CD4-positive, alpha-beta T cell treated with Interleukin-6 at 100 ng/mL for 8 hours (primary cell): Measurements from ENCODE around the gene TAC4.
"Not testable (repeated sequence)": the region's sequence is repeated elsewhere in the genome, so short reads cannot be mapped to it uniquely, and the experiment has no call there.

ENCODE experiments used
- DNase-seq: peaks from one replicate; pipeline ENCODE4 v3.0.0-alpha.2; 2020; ENCODE audit warnings: mixed read lengths, low spot score

The TAC4 gene

DNA sequence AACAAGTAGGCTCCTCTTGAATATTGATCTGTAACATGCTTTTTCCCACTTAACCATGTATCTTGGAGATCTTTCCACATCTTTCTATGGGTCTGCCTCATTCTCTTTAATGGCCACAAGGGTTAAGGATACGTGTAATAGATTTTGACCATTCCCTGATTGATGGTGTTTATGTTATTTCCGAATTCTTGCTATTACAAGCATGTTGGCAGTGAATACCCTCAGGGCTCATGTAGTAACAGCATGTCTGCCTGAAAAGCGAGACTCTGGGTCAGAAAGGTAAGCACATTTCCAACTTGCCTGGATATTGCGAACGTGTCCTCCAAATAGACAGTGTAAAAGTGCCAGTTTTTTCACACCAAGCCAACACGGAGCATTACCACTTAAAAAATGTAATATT, 5.0 kb downstream of the TAC4 start:
- no peak for DNase-seq

DNA sequence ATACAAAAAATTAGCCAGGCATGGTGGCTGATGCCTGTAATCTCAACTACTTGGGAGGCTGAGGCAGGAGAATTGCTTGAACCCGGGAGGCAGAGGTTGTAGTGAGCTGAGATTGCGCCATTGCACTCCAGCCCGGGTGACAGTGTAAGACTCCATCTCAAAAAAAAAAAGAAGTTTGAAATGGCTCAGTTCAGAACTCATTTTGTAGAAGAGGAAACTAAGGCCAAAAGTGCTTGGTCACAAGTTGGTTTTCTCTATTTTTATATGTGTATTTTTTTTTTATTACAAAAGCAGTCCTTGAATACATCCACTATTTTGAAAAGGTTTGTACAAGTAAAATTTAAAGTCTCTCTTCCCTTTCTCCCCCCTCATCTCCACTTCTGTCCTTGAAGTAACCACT, 5.5 kb downstream of the TAC4 start:
- no peak for DNase-seq

DNA sequence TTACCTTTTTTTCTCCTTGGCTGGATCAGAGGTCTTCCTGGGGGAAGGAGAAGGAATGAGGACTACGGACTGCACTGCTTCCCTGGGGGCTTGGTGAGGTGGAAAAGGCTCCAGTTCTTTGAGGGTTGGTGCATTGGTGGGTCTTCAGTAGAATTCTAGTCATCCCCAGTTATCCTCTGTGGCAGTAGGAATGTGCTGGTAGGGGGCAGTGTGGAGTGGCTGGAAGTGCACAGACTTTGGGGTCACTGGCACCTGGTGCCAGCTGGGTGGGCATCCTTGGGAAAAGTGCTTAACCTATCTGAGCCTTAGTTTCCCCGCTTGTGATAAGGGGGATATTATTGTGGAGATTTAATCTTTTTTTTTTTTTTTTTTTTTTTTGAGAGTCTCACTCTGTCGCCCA, 6.3 kb downstream of the TAC4 start:
- DNase-seq, result no peak

DNA sequence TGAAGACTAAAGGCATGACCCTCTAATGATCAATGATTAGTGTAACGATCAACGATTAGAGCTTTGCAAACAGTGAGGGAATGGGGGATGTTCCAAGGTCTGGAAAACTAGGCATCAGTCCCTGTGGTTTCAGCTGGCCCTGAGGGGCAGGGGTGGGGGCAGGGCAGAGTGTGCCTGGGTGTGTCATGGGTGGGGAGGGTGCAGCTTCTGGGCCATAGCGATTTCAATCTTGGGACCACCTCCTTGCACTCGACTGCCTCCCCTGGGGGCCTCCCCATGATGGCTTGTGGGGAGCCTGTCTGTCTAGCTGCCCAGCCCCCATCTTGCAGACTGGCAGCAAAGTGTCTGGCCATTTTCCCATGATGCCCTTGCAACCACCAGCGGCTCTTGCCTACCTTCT, 8.4 kb downstream of the TAC4 start:
- no peak for DNase-seq

DNA sequence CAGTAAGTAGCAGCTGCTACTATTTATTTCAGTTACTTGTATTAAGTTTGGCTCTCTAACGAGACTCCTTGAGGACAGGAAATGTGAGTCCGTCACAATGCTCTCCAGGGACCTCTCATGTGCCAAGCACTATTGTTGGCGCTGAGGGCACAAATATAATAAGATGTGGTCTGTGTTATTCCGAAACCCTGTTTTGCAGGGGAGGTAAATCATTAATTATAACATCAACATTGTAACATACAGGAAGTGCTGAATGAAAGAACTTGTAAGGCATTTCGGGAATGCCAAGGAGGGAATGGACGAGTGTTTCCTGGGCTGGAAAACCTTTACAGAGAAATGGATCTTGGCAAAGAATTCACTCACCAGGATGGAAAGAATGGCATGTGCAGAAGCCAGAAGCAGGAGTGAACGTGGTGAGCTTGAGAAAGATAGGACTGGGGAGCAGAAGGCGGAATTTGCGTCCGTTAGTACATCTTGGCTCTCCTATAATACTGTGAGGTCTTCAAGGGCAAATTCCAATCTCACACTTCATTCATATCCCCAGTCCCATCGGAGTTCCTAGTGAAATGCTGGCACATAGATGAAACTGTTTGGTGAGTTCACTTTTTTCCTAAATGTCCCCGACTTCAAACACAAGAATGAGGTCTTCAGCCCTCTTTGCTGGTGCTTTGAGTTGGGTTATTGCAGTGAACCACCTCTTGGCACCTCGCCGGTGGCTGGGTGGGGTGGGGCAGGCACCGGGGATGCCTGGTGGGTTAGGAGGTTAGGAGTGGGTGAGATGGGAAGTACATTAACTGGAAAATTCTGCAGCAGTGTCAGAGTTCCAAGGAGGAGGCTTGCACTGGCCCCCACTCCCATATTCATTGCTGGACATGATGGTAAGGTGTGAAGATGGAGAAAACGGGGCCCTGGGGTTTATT, 11.5 kb downstream of the TAC4 start:
- DNase-seq, result no peak

DNA sequence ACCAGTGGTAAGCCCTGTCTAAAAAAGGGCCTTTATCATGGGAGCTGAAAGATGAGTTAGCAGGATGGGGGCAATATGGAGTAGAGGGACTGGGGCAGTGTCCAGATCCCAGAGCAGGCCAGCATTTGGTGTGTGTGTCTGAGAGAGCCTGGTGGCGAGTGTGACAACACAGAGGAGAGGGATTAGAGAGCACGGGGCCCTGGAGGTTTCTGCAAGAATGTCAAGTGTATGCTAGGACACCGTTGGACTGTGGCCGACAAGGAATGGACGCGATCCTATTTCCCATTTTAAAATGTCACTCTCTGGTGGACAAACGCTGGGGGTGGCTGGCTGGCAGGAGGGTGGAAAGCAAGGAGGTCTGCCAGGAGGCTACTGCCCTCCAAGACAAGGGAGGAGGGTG, 12.4 kb downstream of the TAC4 start:
- no peak for DNase-seq

DNA sequence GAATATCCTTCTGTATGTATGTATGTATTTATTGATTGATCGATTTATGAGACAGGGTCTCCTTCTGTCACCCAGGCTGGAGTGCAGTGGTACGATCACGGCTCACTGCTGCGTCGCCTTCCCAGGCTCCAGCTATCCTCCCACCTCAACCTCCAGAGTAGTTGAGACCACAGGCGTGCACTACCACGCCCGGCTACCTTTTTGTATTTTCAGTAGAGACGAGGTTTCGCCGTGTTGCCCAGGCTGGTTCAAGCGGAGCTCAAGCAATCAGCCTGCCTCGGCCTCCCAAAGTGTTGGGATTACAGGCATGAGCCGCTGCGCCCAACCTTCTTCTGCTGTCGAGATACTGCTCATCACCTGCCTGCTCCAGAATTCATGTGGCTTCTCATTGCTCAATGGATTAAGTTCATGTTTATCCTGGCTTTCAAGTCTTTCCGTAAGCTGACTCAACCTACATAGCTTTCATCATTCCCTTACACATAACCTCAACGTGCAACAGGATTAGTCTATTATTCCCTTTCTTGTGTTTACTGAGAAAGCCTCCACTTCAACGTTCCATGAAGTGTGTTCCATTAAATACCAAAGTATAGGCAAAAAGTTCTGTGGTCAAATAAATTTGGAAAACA, 13.6 kb downstream of the TAC4 start:
- DNase-seq, result no peak

DNA sequence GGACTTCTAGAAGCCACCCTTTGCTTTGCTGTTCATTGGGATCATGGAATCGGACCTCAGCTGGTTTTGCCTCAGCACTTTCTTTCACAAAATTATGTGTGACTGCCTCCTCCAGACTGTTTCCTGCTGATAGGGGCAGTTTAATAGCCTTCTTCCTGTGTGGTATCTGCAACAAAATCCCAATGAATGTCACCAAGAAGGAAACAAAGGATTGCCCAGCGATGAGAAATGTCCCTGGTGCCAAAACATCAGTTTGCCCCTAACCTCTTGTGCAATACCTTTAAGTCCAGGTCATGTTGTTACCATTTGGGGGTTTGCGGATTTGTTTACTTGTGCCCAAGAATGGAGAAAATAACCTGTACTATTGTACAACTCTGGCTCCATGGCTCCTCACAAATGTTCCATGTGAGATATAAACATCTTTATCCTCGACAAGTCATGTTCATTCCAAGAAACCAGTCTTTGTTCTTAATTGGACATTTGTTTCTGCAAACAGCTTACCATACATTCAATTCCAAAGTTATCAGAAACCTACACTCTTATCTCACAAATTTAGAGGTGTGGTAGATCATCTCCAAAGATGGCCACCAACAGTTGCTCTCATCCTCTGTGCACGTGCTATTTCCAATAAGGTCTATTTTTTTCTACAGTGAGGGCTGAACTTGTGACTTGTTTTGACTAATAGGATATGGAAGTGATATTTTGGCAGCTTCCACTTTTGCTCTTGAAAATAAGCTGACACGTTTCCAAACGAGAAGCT, 14.8 kb downstream of the TAC4 start:
- DNase-seq, result no peak

DNA sequence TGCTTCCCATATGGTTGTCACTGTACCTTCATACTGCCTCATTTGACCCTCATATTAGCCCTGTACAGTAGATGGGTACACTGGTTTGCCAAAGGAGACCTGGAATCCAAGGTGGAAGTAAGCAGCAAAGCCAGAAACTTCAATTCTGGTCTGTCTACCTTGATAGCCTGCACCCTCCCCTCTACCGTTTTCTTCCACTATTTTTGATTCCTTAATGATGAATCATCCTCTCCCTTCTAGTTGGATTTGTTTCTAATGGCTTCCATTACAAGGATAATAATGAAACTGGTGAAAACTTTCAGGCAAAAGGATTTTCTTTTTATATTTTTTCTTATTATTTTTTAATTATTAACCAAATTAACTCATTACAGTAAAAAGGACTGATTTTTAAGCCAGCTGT, 17.3 kb downstream of the TAC4 start:
- DNase-seq, result no peak

DNA sequence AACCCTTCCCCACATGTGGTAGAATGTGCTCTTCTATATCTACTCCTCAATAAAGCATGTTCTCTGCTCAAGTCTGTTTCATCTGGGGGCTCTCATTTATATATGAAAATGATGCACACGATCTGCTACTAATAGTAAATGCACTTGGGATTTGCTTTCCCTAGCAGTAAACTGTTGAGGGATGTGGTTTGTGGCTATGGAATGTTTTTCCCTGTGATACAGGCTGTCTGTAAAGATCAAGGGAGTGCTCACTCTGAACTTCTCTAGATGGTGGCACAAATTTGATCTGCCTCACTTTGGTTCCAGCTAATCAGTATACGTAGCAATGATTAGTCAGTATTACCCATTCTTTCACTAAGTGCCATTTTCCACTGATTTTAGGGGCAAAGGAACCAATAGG, 18.8 kb downstream of the TAC4 start:
- no peak for DNase-seq

DNA sequence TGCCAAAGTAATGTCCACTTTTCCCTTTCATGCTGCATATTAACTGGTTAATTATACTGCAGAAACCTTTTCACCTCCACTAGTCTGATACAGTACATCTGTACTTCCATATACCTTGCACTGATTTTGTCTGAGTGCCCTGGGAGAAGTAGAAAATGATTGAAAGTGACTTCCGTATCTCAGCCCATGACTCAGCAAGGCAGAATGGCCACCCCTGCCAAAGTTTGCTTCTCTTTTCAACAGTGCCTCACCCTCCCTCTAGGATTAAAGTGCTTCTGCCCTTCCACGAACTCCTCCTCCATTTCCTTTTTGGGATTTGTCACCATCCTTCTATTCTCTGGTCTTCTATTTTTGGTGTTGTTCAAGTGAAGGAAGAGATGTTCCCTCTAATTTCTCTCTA, 19.5 kb downstream of the TAC4 start:
- not testable (repeated sequence) for DNase-seq

DNA sequence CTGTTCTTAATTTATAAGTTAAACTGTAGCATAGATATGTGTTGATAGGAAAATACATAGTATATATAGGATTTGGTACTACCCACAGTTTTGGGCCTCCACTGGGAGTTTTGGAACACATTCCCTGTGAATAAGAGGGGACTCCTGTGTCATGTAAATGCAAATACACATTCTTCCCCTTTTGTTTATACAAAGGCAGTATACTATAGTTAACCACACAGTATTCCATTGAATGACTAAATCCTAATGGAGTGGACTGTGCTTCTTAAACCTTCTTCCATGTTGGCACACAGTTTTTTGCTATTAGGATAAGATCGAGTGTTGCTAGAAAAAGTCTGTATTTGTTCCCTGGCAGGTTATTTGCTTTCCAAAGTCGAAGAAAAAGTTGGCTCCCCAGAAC, 22.2 kb downstream of the TAC4 start:
- no peak for DNase-seq

DNA sequence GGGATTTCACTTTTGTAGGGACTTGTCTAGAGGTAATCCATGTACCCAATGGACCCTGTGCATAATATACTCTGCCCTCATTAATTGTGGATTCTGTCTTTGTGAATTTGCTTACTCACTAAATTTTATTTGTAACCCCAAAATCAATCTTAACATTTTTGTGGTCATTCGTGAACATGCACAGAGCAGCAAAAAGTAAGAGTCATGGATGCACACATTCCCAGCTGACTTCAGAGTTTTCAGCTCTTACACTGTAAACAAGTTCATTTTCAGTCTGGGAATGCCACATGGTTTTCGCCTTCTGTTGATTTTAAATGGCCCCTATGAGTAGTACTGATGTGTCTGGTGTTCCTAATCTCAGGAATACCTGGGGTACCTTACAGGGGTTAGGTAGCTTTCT, 24.3 kb downstream of the TAC4 start:
- DNase-seq, result no peak

DNA sequence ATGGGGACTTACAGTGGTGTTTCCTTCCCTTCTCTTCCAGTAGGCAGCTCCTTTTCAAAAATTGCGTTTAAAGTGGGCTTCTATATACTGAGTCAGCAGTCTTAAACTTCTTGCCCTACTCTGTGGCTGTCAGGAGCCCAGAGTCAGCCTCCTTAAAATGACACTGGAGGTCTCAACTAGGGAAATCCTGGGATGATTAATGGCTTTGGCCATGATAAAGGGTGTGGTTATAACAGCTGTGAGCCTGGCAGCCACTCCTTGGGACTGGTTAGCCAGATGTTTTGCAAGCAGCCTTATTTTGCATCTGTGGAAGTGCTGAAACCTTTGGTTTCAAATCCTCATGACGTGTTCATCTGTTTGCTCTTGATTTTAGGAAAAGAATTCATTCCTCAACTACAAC, 25.0 kb downstream of the TAC4 start:
- DNase-seq, result no peak

DNA sequence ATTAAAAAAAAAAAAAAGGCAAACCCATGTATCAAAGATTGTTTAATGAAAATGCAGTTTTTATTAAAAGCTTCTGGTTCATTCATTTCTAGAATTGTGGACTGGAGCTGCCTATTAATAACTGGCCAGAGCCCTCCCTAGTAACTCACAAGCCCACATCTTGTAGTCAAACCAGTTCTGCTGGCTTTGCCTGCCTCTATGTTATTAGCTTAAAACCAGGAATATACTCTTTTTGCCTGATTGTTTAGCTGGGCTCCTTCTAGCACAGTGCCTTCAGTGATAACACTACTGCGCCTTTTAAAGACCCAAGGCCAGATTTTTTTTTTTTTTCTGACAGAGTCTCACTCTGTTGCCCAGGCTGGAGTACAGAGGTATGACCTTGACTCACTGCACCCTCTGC, 26.0 kb downstream of the TAC4 start:
- no peak for DNase-seq

DNA sequence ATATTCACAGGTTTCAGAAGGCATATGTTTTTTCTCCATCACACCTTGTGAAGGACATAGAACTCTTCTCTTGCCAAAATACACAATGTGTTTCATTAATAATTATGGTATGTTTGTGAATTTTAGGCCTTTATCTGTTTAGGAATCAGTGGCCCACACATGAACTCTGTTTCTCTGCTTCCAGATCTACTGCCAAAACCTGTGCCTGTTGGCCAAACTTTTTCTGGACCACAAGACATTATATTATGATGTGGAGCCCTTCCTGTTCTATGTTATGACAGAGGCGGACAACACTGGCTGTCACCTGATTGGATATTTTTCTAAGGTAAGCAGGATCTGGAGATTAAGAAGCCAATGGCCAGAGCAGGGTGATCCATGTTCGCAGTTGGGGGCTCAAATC, 26.4 kb downstream of the TAC4 start:
- DNase-seq, result no peak

DNA sequence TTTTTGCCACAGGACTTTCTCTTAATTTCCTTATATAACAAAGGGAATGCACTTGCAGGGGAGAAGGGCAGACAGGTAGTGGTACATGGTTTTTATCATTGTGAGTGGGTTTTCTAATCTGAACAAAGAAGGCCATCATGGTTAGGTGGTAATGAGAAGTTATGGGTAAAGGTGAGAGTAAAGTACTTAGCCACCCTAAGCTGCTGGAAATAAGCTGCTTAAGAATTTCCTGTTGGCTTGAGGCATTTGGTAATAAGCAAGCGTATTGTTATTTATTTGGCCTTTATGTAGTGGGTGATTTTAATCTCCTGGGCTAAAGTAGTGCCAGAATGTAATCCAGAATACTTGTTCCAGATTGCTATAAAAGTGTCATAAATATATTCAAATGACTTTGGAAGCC, 27.1 kb downstream of the TAC4 start:
- no peak for DNase-seq

DNA sequence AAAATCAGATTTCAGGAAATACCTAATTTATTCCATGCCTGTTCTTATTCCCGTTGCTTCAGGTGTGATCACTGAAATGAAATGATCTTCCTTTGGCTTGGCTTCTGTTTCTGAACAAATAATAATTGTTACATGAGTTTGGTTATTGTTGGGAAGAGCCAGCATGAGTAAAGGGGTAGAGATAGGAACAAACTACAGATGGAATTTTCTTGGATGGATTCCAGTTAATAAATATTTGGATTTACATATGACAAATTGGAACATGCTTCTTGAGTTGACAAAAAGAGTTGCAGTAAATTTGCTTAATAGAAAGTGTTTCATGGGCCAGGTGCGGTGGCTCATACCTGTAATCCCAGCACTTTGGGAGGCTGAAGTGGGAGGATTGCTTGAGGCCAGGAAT, 28.2 kb downstream of the TAC4 start:
- no peak for DNase-seq

DNA sequence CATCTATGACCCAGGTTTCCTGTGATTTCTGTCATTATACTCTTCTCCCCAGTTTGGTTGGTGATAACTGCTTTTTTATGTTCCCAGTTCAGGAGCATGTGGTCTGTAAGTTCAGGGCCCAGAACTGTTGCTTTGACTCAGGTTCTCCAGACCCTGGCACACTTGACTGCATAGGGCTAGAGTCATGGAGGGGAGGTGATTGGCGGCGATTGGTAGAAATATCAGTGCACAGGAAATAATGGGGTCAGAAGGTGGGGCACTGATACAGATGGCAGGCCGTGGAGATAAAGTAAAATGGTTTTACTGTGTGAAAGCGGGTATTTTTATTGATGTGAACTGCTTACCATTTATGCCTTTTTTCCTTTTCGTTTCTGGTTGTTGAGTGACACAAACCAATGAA, 28.7 kb downstream of the TAC4 start:
- DNase-seq, result no peak

DNA sequence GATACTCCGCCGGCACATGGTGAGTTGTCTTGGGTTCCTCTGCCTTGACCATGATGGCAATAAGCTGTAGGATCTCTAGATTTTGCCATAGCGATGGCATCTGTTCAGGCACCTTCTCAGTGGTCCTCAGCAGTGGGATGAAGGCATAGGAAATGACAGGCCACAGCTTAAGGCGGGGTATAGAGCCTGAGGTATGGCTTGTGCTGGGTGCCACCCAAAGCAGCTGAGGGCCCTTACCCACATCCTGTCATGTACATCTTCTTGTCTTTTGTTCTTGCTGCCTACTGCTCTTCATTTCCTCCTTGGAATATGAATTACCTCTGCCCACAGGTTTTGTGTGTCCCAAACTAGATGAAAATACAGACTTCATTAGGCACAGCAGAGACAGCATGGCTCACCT, 29.9 kb downstream of the TAC4 start:
- peak; percentile 76 for DNase-seq

DNA sequence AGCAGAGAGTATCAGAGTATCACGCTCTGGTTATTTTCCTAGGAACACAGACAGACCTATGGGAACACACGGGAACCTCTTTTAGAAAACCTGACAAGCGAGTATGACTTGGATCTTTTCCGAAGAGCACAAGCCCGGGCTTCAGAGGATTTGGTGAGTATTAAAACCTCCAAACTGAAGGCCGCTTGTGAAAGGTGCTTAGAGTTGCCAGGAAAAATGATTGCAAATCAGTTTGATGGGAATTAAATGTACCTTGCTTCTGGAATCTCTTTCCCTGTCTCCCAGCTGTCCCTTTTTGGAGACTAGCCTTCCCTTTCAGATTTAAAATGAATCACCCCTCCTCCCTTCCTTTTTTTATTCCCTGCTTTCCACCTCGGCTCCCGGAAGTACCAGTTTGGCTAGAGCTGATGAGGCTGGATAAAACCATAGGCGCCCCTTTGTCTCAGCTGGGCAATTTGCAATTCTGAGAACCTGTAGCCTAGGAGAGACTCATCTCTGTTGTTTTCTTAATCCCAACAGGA, 32.0 kb downstream of the TAC4 start:
- no peak for DNase-seq

DNA sequence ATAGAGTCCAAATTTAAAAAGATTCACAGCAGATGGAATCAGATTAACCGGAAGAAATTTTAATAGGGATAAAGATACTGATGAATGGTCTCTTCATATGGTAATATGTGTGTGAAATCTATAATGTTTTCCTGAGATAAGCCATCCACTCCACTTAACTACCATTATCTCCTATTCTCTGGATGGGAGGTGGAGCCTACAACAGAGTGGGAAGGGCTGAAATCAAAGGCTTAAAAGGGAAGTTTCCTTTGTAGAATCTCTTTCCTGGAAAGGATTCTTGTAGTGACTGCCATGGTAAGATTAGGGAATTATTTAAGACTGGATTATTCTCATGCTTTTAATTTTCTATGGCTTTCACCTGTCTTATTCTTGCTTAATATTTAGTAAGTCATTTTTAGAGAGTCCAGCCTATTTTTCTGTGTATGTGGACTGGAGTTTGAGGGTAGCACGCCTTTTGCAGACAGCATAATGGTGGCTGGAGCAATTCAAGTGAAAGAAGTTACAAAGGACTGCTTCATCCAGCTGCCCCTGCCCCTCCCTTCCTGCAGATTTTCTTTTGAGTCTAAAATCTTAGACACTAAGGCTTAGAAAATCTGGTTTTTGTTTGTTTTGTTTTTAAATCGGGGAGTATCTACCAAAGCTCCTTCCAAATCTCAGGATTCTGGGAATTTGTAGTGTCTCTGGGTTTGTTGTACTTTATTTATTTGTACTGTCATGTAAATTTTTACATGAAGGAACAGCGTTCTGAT, 32.9 kb downstream of the TAC4 start:
- no peak for DNase-seq
